HG02588 (cell line): Measurements from ENCODE around the gene STARD8.
"Not testable (repeated sequence)": the region's sequence is repeated elsewhere in the genome, so short reads cannot be mapped to it uniquely, and the experiment has no call there.

Source experiments
- ATAC-seq: cut with Tn5 transposase; IDR thresholded peaks from one replicate; pipeline ENCODE4 v1.9.1; 2021; ENCODE audit warnings: mild to moderate bottlenecking, moderate library complexity; ENCODE audit not compliant: unreplicated experiment

Gene STARD8

DNA sequence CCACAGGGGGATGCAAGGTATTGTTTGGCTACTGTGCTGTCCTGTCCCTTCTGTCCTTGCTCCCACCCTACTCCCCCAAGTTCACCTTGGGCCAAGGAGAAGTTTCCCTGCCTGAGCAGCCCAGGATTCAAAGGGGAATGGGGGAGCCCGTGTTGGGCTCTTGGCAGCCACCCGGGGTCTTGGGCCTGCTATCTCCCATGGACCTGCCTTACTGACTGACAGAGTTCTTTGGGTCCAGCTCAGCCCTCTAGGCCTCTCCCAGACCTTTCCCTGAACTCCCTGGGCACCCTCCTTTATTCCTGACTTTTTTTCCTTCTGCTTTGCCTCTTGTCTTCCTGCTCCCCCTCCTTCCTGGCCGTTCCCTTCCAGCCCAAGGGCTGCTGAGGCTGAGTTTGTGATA is 67.4 kb downstream of the STARD8 start:
- ATAC-seq = no peak

GRCh38 chrX:68717196-68717595 is 69.7 kb downstream of the STARD8 start:
- ATAC-seq = no peak

GRCh38 chrX:68717663-68718442 is 70.4 kb downstream of the STARD8 start:
- no peak for ATAC-seq

- no peak for ATAC-seq
These were observed 71.0 kb downstream of the STARD8 start for GRCh38 chrX:68718443-68718820.

GRCh38 chrX:68719181-68719903 is 71.9 kb downstream of the STARD8 start:
- ATAC-seq = no peak

DNA sequence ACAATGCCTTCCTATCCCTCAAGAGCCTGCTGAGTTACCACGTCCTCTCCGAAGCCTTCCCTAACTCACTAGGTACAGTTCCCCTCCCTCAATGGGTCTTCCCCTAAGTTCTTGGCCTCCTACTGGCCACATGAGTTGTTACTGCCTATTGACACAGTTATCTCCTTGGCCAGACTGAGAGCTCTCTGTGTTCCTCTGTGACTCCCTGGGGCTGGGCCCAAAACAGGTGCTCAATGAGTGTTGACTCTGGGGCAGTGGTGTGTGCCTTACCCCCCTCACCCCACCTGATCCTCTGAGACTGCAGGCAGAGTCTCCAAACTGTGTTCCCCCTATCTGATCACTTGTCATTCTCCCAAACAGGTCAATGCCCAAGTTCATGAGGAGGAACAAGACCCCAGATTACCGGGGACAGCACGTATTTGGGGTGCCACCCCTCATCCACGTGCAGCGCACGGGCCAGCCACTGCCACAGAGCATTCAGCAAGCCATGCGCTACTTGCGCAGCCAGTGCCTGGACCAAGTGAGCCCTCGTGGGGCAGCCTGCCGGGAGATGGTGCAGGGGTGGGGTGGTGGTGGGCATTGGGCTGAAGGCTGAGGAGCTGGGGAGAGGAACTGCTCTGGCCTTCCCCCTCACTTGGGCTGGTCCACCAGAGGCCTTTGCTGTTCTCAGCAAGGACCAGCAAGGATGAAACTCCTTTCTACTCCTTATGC is 72.6 kb downstream of the STARD8 start:
- ATAC-seq = no peak

DNA sequence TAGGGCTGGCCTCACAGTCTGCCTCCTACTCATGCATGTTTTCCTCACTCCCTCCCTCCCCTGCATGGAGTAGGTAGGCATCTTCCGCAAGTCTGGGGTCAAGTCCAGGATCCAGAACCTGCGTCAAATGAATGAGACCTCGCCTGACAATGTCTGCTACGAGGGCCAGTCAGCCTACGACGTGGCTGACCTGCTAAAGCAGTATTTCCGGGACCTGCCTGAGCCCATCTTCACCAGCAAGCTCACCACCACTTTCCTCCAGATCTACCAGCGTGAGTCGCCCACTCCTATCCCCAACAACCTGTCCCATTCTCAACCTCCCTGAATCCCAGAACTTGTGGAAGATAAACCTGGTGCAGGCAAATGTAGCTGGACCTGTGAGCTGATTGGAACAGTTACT is 73.4 kb downstream of the STARD8 start:
- ATAC-seq = no peak

DNA sequence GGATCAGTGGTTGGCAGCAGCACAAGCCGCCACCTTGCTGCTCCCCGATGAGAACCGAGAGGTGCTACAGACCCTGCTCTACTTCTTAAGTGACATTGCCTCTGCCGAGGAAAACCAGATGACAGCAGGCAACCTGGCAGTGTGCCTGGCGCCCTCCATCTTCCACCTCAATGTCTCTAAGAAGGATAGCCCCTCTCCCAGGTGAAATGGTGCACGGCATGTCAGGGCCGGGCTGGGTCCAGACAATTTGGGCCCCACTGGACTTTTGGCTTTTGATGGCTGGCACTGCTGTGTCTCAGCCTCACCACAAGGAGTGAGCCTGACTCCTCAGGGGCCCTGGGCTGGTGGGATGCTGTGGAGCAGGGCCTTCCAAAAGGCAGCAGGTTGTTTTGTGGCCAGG is 74.1 kb downstream of the STARD8 start:
- no peak for ATAC-seq

GRCh38 chrX:68721991-68722860 is 74.8 kb downstream of the STARD8 start:
- no peak for ATAC-seq

GRCh38 chrX:68723491-68724155 is 76.2 kb downstream of the STARD8 start:
- no peak for ATAC-seq

DNA sequence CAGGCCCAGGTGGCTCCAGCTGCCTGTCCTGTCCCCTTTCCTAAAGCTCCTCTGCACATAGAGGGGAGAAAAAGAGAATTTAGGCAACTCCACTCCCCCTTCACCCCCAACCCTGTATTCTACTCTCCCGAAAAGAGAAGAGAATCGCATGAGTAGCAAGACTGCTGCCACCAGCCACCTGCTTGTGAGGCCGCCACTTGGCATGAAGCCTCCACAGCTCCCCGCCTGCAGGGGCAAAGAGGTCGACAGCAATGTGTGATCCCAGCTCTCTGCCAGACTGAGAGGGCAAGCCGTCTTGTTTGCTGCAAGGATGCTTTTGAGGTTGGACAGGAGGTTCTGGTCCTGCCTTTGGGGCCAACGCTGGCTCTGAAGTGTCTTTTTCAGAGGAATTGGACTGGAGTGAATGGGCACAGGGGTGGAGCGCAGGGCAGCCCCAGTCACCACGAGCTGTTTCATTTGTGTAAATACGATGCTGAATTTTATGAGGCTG is 77.1 kb downstream of the STARD8 start:
- ATAC-seq = no peak

DNA sequence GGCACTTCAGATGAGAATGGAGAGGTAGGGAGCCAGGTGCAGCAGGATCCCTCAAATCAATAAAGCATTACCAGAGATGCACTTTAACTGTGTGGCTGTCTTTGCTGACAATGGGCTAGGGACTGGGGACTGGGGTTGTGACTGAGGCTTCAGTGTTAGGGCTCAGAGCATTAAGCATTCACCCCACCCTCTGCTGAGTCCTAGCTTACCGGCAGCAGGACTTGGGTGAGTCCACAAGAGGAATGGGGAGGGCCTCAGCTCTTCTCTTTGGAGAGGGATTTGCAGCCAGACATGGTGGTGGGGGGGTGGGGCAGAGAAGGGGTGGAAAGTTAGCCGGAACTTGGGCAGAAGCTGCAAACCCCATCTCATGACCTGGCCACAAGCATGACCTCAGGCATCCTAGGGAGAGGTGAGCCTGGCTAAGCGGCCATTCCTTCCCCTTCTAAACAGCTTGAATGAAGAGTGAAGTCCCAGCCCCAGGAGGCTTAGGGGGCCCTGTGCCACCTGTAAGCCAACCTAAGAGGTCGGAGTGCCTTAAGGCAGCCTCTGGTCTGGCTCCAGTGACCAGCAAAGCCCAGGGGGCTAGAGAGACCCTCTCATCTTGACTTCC is 78.4 kb downstream of the STARD8 start:
- ATAC-seq = no peak

GRCh38 chrX:68726366-68726765 is 78.9 kb downstream of the STARD8 start:
- no peak for ATAC-seq

DNA sequence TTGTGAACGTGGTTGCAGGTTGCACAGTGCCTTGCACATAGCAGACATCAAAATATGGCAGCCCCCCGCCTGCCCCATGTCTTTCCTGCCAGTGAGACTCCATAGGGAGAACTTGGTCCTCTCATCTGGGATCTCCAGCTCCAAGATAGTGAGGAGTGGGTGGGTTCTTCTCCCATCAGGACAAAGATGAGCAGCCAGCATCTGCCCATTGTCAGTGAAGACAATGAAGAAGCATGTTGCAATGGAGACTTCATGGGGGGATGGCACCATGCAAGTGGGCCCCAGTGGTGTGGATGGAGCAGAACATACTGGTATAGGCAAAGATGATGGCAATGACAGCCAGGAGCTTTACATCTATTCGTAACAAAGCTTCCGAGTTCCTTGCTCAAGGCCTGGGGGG is 80.2 kb downstream of the STARD8 start:
- ATAC-seq = no peak

- no peak for ATAC-seq
These were observed 80.7 kb downstream of the STARD8 start for GRCh38 chrX:68728186-68728585.

DNA sequence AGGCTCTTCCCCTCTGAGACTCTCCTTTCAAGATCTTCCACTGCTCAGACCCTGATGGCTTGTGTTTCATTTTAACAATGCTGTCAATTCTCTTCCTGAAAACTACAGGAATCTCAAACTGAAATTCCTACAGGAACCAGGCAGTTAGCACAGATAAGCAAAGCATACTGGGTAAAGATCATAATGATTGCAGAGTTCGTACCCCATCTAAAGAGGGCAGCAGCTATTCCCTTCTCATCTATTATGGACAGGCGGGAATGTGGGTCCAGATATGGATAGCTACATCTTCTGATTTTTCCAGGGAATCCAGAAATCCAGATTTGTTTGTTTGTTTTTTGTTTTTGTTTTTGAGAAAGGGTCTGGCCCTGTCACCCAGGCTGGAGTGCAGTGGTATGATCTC is 83.8 kb downstream of the STARD8 start:
- no peak for ATAC-seq

GRCh38 chrX:68732906-68733493 is 85.5 kb downstream of the STARD8 start:
- no peak for ATAC-seq

DNA sequence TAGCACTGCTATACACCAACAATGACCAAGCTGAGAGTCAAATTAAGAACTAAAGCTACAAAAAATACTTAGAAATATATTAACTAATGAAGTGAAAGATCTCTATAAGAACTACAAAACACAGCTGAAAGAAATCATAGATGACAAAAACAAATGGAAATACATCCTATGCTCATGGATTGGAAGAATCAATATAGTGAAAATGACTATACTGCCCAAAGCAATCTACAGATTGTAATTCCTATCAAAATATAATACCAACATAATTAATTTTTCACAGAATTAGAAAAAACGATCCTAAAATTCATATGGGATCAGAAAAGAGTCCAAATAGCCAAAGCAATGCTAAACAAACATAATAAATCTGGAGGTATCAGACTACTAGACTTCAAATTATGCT is 87.8 kb downstream of the STARD8 start:
- no peak for ATAC-seq

GRCh38 chrX:68741864-68742263 is 94.4 kb downstream of the STARD8 start:
- ATAC-seq = not testable (repeated sequence)
